Endothelial cell of coronary artery (primary cell): ENCODE data around the gene INTS4. TPM values are rescaled to one million over a fixed set of nuclear protein-coding genes. Genes with fewer than 3 reads are reported as not detected.

ENCODE experiments used
- total RNA-seq: library from RNA; depleted of rRNA; stranded (reverse); fragments of >200 nt; gene quantifications from 2 replicates; pipeline ENCODE4 v1.2.3, GENCODE V29; 2014

The INTS4 gene, protein sequence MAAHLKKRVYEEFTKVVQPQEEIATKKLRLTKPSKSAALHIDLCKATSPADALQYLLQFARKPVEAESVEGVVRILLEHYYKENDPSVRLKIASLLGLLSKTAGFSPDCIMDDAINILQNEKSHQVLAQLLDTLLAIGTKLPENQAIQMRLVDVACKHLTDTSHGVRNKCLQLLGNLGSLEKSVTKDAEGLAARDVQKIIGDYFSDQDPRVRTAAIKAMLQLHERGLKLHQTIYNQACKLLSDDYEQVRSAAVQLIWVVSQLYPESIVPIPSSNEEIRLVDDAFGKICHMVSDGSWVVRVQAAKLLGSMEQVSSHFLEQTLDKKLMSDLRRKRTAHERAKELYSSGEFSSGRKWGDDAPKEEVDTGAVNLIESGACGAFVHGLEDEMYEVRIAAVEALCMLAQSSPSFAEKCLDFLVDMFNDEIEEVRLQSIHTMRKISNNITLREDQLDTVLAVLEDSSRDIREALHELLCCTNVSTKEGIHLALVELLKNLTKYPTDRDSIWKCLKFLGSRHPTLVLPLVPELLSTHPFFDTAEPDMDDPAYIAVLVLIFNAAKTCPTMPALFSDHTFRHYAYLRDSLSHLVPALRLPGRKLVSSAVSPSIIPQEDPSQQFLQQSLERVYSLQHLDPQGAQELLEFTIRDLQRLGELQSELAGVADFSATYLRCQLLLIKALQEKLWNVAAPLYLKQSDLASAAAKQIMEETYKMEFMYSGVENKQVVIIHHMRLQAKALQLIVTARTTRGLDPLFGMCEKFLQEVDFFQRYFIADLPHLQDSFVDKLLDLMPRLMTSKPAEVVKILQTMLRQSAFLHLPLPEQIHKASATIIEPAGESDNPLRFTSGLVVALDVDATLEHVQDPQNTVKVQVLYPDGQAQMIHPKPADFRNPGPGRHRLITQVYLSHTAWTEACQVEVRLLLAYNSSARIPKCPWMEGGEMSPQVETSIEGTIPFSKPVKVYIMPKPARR
- total RNA-seq = 29.5 and 31.0 TPM in 2 replicates

DNA sequence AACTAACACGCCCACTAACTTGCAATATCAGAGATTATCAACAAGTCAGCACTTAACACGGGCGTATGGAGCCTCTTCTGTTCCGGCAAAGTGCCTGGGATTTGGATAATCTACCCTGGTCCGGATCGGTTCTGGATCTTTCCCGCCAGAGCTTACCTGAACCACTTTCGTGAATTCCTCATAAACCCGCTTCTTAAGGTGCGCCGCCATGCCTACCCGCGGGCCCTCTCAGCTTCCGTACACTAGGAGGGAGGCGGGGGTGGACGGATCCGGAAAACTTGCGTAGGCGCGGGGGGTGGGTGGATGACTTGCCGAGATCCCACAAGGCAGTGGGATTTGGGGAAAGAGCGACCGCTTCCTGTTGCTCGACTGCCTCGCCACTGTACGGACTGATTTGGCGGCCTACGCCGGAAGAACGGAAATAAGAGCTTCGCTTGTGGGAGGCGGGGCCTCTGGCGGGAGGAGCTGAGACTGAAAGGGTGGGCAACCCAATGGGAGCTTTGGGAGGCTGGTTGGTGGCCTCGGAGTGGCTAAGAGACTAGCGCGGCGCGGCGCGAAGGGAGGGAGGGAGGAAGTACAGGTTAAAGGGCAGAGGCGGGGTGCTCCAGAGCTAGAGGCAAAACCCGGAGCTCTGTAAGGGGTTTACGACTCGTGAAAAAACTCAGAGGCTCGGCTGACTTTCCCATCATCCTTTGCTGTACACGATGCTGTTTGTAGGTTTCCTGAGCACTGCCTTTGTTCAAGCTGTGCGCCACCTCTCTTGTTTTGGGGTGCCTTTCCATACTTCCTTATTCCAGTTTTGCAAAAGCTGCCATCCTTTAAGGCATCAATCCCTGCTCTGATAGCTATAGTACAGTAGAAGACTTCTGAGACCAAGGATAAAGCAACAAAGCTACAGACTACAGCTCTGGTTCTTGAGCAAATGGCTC is at the start of gene INTS4:
Gene INTS4, minus strand, starts transcription at position 235 of the 929 bp plus-strand sequence. Its CDS starts 25 bp downstream, at position 210.

DNA sequence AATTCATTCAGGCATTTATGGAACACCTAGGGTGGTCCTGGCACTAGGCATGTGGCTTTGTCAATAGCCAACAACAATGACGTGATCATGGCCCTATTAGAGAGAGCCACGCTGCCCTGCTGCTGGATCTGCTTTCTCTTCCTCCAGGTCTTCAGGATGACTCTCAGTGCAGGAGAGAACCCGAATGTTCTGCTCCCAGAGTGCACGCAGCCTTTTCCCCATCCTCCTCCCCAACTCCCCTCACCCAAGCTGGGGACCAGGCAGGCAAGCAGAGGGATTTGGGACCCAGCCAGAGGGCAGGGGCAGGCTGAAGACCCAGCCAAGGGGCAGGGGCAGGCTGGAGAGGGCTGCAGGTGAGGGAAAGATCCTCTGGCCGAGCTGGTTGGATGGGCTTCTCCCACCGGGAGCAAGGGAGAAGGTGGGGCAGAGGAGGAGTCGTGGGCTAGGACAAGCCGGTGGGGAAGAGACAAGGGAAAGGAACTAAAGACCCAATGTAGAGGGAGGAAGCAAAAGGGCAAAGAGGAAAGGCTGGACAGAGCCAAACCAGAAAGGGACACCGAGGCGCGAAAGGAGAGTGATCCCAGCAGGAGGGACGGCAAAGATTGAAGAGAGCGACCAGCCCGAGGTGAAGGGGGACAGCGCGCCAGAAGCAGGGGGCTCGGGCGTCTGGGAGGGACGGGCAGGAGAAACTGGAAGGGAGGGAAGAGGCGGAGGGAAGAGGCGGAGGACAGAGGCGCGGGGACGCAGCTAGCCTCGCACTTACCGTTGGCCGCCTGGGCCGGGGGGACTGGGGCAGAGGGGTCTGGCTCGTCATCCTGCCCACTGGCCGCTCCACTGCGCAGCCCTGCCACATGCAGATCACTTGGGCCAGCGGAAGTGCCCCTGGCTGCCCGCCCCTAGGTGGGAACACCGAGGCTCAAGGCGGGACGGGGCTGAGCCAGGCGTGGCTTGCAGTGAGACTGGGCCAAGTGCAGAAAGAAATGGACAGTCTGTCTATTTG is 28.2 kb upstream of the INTS4 start, which contains the start of gene KCTD14:
Gene KCTD14, minus strand, starts transcription at position 880 of the 1,000 bp plus-strand sequence. Its CDS starts 27 bp downstream, at position 853.

Other genes starting within 250 kb of the INTS4 start
- gene RSF1, start 173.9 kb downstream of the INTS4 start, total RNA-seq = 35.7 and 38.1 TPM in 2 replicates
- 65.6 and 78.5 TPM in 2 replicates for gene AAMDC, start 173.5 kb downstream of the INTS4 start, total RNA-seq
- gene KCTD14, start 28.6 kb upstream of the INTS4 start, total RNA-seq = 0.36 and 0.66 TPM in 2 replicates
- gene THRSP, start 69.2 kb upstream of the INTS4 start, total RNA-seq = not detected in 2 replicates
- 79.4 and 98.3 TPM in 2 replicates for gene NDUFC2, start 85.2 kb upstream of the INTS4 start, total RNA-seq
- gene ALG8, start 145.0 kb upstream of the INTS4 start, total RNA-seq = 32.5 and 35.3 TPM in 2 replicates
- 4.0 and 7.9 TPM in 2 replicates for gene KCTD21, start 194.0 kb upstream of the INTS4 start, total RNA-seq
- gene USP35, start 194.3 kb upstream of the INTS4 start, total RNA-seq = 5.4 and 10.3 TPM in 2 replicates